ENCODE data around the gene ANKRD34A.

GRCh38 chr1:145975216-145975615, 10.8 kb upstream of the ANKRD34A start:
- TF ChIP-seq ZNF639 (tag by site-specific recombination; IDR thresholded peaks at IDR 0.05) (no peak), CTCF (tag by site-specific recombination; IDR thresholded peaks at IDR 0.05) (no peak), ZNF558 (tag by site-specific recombination; IDR thresholded peaks at IDR 0.05) (no peak), ZNF521 (tag by site-specific recombination; IDR thresholded peaks at IDR 0.05) (no peak), ZNF707 (tag by site-specific recombination; IDR thresholded peaks at IDR 0.05) (no peak), YY1 (tag by site-specific recombination; IDR thresholded peaks at IDR 0.05) (no peak), ZNF571 (tag by site-specific recombination; IDR thresholded peaks at IDR 0.05) (no peak), ZNF658 (tag by site-specific recombination; IDR thresholded peaks at IDR 0.05) (no peak), KLF10 (tag by site-specific recombination; IDR thresholded peaks at IDR 0.05) (no peak), REST (tag by site-specific recombination; IDR thresholded peaks at IDR 0.05) (no peak), ZNF223 (tag by site-specific recombination; IDR thresholded peaks at IDR 0.05) (no peak), ZNF16 (tag by site-specific recombination; IDR thresholded peaks at IDR 0.05; ENCODE audit: low read depth) (no peak)
